T-helper 2 cell treated with Interferon-gamma antibody and Interleukin-4, amounts not matched to agents 5 μg/mL and 100 μg/mL, for 36 hours (primary cell): ENCODE results near the gene C20orf144.
A peak's percentile ranks its signal among the peaks of the same experiment; 100 is the strongest.

Source experiments
- DNase-seq: peaks from one replicate; pipeline ENCODE4 v3.0.0; 2021; ENCODE audit warnings: low spot score
- H3K27ac Mint-ChIP-seq: one replicate; pipeline ENCODE4 v1.8.0; 2021; ENCODE audit warnings: mild to moderate bottlenecking, mixed read lengths
- H3K27me3 Mint-ChIP-seq: one replicate; pipeline ENCODE4 v1.8.0; 2021; ENCODE audit warnings: low read depth, mixed read lengths
- H3K36me3 Mint-ChIP-seq: one replicate; pipeline ENCODE4 v1.8.0; 2021; ENCODE audit warnings: low read depth, mixed read lengths
- H3K4me1 Mint-ChIP-seq: one replicate; pipeline ENCODE4 v1.8.0; 2021; ENCODE audit warnings: low read depth, mixed read lengths
- H3K4me3 Mint-ChIP-seq: one replicate; pipeline ENCODE4 v1.8.0; 2022; ENCODE audit warnings: mild to moderate bottlenecking, moderate library complexity, mixed read lengths
- H3K9me3 Mint-ChIP-seq: one replicate; pipeline ENCODE4 v1.8.0; 2021; ENCODE audit warnings: mixed read lengths

C20orf144 gene

DNA sequence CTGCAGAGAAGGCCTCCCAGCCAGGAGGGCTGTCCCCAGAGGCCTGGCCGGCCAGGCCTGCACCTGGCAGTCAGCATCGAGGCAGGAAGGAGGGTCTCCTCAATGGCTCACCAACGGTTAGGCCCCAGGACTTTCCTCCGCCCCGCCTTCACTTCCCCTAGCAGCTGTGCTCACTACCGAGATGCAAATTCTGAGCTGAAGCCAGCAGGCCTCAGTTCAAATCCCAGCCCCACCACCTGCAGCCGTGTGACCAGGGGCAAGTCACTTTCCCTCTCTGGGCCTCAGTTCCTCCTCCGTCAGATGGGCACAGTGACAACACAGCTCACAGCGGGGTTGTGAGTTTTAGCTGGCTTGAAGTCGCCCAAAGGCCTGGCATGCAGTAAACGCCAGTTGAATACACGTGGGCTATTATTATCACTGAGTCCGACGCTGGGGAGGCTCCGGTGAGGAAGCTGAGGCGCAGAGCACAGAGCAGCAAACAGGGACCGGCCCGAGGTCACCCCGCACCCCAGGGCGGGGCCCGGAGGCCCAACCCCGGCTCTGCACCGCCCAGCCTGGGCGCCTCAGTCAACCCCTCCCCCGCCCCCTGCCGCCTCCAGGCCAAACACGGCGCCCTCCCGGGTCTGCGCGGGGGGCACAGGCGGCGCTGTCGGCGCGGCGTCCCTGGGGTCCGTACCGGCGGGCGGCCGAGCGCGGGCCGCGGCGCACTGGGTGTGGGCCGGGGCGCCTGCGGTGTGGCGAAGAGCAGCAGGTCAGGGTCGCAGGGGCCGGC is 23.4 kb downstream of the C20orf144 start:
- peak; percentile 69 for DNase-seq
- H3K4me1 Mint-ChIP-seq, result peaks cover 71% of the 10 kb centered on the region

GRCh38 chr20:33686100-33686983 is 24.2 kb downstream of the C20orf144 start, which contains the start of gene E2F1:
Gene E2F1, minus strand, starts transcription at chr20:33686385. Its CDS starts 121 bp downstream, at chr20:33686264.
- Mint-ChIP-seq H3K4me1 (peaks cover 65% of the 10 kb centered on the region), H3K36me3 (peaks cover 22% of the 10 kb centered on the region), H3K4me3 (peak within 1 kb of the TSS; percentile 95), H3K27ac (peak within 1 kb of the TSS; percentile 92), H3K27me3 (no peaks in the 10 kb centered on the region), H3K9me3 (no peaks in the 10 kb centered on the region)
- DNase-seq, result peak; percentile 98

More for the DNA sequence above, 23.4 kb downstream of the C20orf144 start:
- H3K27ac Mint-ChIP-seq, result peak overlapping the region; percentile 92
- peaks cover 27% of the 10 kb centered on the region for H3K36me3 Mint-ChIP-seq
- H3K9me3 Mint-ChIP-seq, result no peaks in the 10 kb centered on the region
- peak overlapping the region; percentile 95 for H3K4me3 Mint-ChIP-seq
- no peaks in the 10 kb centered on the region for H3K27me3 Mint-ChIP-seq

DNA sequence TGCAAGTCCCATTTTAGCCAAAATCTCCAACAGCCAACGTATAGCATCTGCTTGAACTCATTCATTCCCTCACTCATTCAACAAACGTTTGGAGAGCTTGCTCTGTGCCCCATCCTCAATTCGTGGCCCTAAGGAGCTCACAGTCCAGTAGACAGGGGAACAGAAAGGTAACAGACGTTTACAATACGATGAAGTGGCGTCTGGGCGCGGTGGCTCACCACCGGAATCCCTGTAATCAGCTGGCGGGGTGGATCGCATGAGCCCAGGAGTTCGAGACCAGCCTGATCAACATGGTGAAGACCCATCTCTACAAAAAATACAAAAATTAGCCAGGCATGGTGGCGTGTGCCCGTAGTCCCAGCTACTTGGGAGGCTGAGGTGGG is 24.8 kb downstream of the C20orf144 start:
- H3K4me3 Mint-ChIP-seq, result peak overlapping the region; percentile 77
- peak overlapping the region; percentile 75 for H3K27ac Mint-ChIP-seq
- H3K27me3 Mint-ChIP-seq, result no peaks in the 10 kb centered on the region
- no peak for DNase-seq
- no peaks in the 10 kb centered on the region for H3K9me3 Mint-ChIP-seq
- H3K36me3 Mint-ChIP-seq, result peaks cover 18% of the 10 kb centered on the region
- H3K4me1 Mint-ChIP-seq, result peaks cover 60% of the 10 kb centered on the region

GRCh38 chr20:33687370-33687915 is 25.3 kb downstream of the C20orf144 start:
- H3K27ac Mint-ChIP-seq, result no peak overlapping the region
- no peaks in the 10 kb centered on the region for H3K9me3 Mint-ChIP-seq
- peaks cover 17% of the 10 kb centered on the region for H3K36me3 Mint-ChIP-seq
- H3K4me3 Mint-ChIP-seq, result no peak overlapping the region
- H3K27me3 Mint-ChIP-seq, result no peaks in the 10 kb centered on the region
- H3K4me1 Mint-ChIP-seq, result peaks cover 55% of the 10 kb centered on the region
- no peak for DNase-seq

GRCh38 chr20:33687993-33688937 is 26.1 kb downstream of the C20orf144 start:
- Mint-ChIP-seq H3K4me1 (peaks cover 48% of the 10 kb centered on the region), H3K4me3 (peak overlapping the region; percentile 34), H3K9me3 (no peaks in the 10 kb centered on the region), H3K36me3 (peaks cover 11% of the 10 kb centered on the region), H3K27ac (peak overlapping the region; percentile 76), H3K27me3 (no peaks in the 10 kb centered on the region)
- no peak for DNase-seq

GRCh38 chr20:33688938-33689424 is 26.9 kb downstream of the C20orf144 start:
- peaks cover 11% of the 10 kb centered on the region for H3K36me3 Mint-ChIP-seq
- H3K4me3 Mint-ChIP-seq, result peak overlapping the region; percentile 9
- H3K27me3 Mint-ChIP-seq, result no peaks in the 10 kb centered on the region
- H3K27ac Mint-ChIP-seq, result peak overlapping the region; percentile 76
- no peak for DNase-seq
- H3K4me1 Mint-ChIP-seq, result peaks cover 48% of the 10 kb centered on the region
- H3K9me3 Mint-ChIP-seq, result no peaks in the 10 kb centered on the region

DNA sequence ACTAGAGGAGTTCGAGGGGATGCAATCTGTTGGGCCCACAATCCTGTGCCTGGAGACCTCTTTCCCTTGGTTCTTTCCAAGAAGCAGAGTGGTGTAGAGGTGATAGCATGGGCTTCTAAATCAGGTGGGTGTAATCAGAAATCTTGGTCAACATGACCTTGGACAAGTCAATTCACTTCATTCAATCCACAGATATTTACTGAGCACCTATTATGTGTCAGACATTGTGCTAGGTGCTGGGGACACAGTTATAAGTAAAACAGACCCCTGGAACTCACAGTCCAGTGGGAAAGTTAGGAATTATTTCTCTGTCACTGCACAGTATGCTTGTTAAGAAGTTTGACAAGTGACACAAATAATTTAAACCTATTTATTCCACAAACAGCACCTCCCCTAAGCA is 27.4 kb downstream of the C20orf144 start:
- peaks cover 47% of the 10 kb centered on the region for H3K4me1 Mint-ChIP-seq
- H3K27me3 Mint-ChIP-seq, result no peaks in the 10 kb centered on the region
- peaks cover 8% of the 10 kb centered on the region for H3K36me3 Mint-ChIP-seq
- peak overlapping the region; percentile 76 for H3K4me3 Mint-ChIP-seq
- H3K27ac Mint-ChIP-seq, result peak overlapping the region; percentile 94
- H3K9me3 Mint-ChIP-seq, result no peaks in the 10 kb centered on the region
- no peak for DNase-seq

DNA sequence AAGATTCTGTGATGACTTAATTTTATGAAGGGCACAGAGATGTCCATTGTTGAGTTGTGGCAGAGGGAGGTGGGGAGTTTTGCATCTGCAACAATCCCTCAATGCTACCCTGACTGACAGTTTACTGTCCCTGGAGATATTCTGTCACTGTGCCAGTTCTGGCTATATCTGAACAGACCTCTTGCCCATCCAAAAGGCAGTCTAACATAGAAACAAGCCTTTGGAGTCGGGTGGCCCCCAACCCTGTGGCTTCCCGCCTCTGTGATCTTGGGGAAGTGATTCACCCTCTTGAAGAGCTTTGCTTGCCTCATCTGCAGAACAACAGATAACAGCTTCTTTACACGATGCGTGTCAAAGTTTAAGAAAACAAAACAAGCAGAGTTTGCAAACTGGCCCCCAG is 27.8 kb downstream of the C20orf144 start:
- H3K36me3 Mint-ChIP-seq, result peaks cover 5% of the 10 kb centered on the region
- peak overlapping the region; percentile 76 for H3K4me3 Mint-ChIP-seq
- peak overlapping the region; percentile 94 for H3K27ac Mint-ChIP-seq
- no peaks in the 10 kb centered on the region for H3K27me3 Mint-ChIP-seq
- peak; percentile 67 for DNase-seq
- H3K4me1 Mint-ChIP-seq, result peaks cover 42% of the 10 kb centered on the region
- no peaks in the 10 kb centered on the region for H3K9me3 Mint-ChIP-seq

- H3K4me1 Mint-ChIP-seq, result peaks cover 24% of the 10 kb centered on the region
- DNase-seq, result no peak
- H3K4me3 Mint-ChIP-seq, result no peak overlapping the region
- peaks cover 4% of the 10 kb centered on the region for H3K36me3 Mint-ChIP-seq
- no peak overlapping the region for H3K27ac Mint-ChIP-seq
- no peaks in the 10 kb centered on the region for H3K27me3 Mint-ChIP-seq
- H3K9me3 Mint-ChIP-seq, result peaks cover under 1% of the 10 kb centered on the region
These were observed 31.2 kb downstream of the C20orf144 start for GRCh38 chr20:33693289-33693688.

GRCh38 chr20:33693741-33694638 is 31.9 kb downstream of the C20orf144 start:
- peaks cover 17% of the 10 kb centered on the region for H3K4me1 Mint-ChIP-seq
- H3K9me3 Mint-ChIP-seq, result peaks cover 3% of the 10 kb centered on the region
- no peak for DNase-seq
- peaks cover 4% of the 10 kb centered on the region for H3K36me3 Mint-ChIP-seq
- H3K4me3 Mint-ChIP-seq, result no peak overlapping the region
- no peaks in the 10 kb centered on the region for H3K27me3 Mint-ChIP-seq
- H3K27ac Mint-ChIP-seq, result no peak overlapping the region

- H3K27me3 Mint-ChIP-seq, result no peaks in the 10 kb centered on the region
- no peak for DNase-seq
- H3K4me3 Mint-ChIP-seq, result no peak overlapping the region
- peaks cover 11% of the 10 kb centered on the region for H3K4me1 Mint-ChIP-seq
- no peak overlapping the region for H3K27ac Mint-ChIP-seq
- peaks cover 3% of the 10 kb centered on the region for H3K9me3 Mint-ChIP-seq
- H3K36me3 Mint-ChIP-seq, result peaks cover 4% of the 10 kb centered on the region
These were observed 32.5 kb downstream of the C20orf144 start for GRCh38 chr20:33694639-33695012.

DNA sequence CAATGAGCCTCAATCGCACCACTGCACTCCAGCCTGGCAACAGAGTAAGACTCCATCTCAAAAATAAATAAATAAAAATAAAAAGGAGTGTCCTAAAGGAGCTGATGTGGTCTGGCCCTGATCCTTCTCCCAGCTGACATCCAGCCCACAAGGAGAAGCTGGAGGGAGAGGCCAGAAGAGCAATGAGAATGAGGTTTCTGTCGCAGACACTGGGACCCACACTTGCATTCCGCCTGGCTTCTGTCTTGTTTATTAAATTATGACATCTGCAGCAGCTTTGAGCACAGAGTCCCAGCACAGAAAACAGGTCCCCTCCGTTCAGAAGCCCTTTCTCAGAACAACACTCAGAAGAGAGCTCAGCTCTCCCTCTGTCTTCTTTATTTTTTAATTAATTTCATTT is 34.3 kb downstream of the C20orf144 start:
- no peak overlapping the region for H3K27ac Mint-ChIP-seq
- peaks cover 4% of the 10 kb centered on the region for H3K36me3 Mint-ChIP-seq
- no peak overlapping the region for H3K4me3 Mint-ChIP-seq
- no peaks in the 10 kb centered on the region for H3K4me1 Mint-ChIP-seq
- H3K9me3 Mint-ChIP-seq, result peaks cover 3% of the 10 kb centered on the region
- no peaks in the 10 kb centered on the region for H3K27me3 Mint-ChIP-seq
- DNase-seq, result no peak
